GM10266 (cell line): ENCODE results near the gene SMTNL2.

Experiments used
- DNase-seq: peaks from one replicate; pipeline ENCODE4 v3.0.0; 2012; ENCODE audit errors: extremely low spot score
- TF ChIP-seq, protein P1 (sequence below): IDR thresholded peaks from 2 replicates; pipeline ENCODE4 v1.5.1; 2012; ENCODE audit warnings: mild to moderate bottlenecking, low read depth; ENCODE audit not compliant: control insufficient read depth, insufficient read depth; ENCODE audit errors: missing control alignments

The SMTNL2 gene

DNA sequence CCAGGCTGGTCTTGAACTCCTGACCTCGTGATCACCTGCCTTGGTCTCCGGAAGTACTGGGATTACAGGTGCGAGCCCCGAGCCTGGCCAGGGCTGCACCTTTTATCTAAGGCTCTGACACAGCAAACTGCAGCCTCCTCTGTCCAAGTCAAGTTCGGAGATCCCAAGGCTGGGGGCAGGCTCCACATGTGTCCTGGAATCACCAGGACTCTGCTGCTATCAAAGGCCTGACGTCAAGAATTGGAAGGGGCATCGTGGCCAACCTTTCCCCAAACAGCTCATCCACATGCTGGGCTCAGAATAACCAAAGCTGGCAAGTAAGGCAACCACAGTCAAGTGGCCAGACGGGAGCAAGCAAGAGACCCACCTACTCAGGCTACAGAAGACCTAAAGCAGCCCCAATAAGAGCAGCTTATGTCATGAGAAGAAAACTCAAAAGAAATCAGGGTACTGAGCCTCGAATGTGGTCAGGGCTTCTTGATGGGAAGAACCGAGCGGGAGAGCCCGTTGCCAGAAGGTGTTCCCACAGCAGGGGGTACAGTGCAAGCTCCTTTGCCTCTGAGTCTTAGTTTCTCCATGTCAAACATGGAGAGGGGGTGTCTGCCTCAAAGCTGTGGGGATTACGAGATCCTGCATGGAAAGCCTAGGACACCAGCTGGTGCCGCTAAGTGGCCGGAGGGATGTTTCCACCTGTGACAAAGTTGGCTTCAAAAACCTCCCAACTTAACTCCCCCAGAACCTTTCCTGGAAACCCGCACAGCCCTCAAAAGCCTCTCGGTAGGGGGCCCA lies 37.0 kb upstream of the SMTNL2 start:
- no peak for DNase-seq
- TF ChIP-seq, protein P1, sequence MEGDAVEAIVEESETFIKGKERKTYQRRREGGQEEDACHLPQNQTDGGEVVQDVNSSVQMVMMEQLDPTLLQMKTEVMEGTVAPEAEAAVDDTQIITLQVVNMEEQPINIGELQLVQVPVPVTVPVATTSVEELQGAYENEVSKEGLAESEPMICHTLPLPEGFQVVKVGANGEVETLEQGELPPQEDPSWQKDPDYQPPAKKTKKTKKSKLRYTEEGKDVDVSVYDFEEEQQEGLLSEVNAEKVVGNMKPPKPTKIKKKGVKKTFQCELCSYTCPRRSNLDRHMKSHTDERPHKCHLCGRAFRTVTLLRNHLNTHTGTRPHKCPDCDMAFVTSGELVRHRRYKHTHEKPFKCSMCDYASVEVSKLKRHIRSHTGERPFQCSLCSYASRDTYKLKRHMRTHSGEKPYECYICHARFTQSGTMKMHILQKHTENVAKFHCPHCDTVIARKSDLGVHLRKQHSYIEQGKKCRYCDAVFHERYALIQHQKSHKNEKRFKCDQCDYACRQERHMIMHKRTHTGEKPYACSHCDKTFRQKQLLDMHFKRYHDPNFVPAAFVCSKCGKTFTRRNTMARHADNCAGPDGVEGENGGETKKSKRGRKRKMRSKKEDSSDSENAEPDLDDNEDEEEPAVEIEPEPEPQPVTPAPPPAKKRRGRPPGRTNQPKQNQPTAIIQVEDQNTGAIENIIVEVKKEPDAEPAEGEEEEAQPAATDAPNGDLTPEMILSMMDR, result no peak

DNA sequence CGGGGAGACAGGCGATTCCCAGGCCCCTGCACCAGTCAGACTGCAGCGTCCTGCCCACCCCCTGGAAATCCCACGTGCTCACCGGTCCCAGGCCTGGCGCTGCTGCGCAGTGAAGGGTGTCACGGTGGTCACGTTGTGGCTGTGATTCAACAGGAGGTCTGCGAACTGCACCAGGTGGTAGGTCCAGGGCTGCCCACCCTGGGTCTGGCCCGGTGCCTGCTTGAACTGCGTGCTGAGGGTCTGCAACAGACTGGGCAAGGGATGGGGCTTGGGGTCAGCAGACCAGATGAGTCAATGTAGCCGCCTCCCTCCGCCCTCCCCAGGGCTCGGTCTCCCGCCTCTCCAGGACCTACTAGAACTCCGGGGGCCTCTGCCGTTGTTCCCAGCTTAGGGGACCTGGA lies 36.3 kb upstream of the SMTNL2 start:
- TF ChIP-seq, protein P1, result no peak
- no peak for DNase-seq

DNA sequence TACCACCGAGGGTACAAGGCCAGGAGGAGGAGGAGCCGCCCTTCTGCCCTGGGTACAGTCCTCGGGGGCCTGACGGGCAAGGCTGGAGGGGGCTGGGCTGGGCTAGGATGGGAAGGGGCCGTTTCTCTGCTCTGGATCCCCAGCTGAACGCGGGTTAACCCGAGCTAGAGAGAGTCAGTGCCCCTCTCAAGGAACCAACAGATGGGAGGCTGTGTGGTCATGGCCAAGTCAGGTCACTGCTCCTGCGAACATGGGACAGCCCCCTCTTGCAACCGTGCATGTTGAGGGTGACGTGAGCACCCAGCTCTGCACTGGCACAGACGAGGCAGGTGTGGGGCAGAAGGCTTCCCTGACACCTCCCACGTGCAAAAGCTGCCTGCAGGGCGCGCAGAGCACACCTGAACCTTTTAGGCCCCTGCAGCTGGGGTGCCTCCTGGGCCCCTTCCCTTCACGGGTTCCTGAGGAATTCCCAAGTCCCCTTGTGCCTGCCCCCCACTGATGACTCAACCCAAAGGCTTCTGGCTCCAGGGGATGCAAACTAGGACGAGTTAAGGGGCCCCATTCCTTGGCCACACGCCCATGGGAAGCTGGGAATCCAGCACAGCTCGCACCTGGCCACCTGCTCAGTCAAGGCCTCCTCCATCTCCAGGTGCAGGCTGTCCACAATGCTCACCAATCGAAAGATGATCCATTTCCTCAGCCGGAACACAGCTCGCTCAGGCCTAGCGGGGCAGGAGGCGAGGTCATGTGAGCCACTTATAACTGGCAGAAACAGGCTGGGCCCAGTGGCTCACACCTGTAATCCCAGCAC lies 35.4 kb upstream of the SMTNL2 start:
- no peak for DNase-seq
- TF ChIP-seq, protein P1, result no peak

DNA sequence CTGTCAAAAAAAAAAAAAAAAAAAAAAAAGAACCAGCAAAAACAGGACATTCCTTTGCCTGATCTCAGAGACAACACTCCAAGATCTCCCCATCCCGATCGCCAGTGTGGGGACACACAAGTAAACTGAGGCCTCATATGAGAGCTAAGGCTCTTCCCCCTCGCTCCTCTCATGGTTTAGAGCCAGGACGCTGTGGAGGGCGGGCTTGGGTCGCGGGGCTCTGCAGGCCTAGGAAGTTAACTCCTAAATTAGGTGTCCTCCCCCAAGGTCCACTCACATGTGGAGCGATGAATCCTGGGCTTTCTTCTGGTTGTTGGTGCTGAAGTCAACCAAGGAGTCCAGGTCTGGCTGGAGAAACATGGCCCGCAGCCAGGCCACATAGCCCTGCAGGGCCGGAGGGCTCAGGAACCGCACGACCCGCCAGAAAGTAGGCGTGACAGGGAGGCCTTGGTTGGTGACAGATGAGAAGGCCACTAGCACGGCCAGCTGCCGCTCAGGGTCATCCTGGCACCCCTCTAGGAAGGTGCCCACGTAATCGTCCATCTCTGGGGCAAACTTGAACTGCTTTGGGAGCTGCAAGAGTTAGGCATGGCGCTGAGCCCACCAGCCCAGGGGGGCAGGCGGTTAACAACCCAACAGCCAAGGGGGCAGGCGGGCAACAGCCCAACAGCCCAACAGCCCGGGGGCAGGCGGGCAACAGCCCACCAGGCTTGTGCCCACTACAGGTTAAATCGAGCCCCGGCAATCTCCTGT lies 34.4 kb upstream of the SMTNL2 start:
- no peak for DNase-seq
- TF ChIP-seq, protein P1, result no peak

DNA sequence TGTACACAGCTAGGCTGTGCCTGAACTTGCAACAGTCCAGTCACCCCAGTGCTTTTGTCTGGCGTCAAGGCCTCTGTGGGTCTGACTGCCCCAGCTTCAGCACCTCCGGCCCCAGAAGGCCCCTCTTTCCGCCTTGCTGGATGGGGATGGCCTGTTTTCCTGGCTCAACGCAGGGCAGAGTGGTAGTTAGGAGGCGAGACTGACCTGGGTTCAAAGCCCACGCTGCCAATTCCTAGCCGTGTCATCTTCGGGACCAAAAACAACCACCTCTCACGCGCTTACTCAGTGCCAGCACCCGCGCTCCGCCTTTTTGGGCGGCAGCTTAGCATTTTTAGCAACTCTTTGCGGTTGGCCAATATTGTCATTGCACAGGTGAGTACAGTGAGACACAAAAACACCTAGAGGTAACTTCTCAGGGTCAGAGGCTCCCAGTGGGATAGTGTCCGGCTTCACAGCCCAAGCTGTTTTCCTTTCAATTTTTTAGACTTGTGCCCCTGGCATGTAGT lies 33.7 kb upstream of the SMTNL2 start:
- TF ChIP-seq, protein P1, result no peak
- DNase-seq, result no peak

DNA sequence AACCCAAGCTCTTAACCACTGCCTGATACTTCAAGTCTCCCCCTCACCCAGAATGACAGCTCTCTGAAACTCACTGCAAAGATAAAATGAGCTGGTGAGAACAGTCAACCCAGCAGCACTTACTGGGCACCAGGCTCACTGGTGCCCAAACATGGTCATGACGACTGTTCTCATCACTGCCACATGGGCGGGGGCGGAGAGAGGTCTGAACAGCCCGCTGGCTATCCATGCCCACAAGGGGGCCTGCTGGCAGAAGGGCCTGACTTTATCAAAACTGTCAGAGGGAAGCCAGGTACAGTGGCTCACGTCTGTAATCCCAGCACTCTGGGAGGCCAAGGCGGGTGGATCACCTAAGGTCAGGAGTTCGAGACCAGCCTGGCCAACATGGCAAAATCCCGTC lies 33.2 kb upstream of the SMTNL2 start:
- no peak for DNase-seq
- TF ChIP-seq, protein P1, result no peak
